ENCODE measurements around the gene ECE2.
"Not testable (repeated sequence)": the region's sequence is repeated elsewhere in the genome, so short reads cannot be mapped to it uniquely, and the experiment has no call there.

ECE2 gene

GRCh38 chr3:184241141-184241446 is 34.7 kb upstream of the ECE2 start:
- DNase-seq = no peak

GRCh38 chr3:184241447-184242296 is 34.1 kb upstream of the ECE2 start:
- DNase-seq = no peak

GRCh38 chr3:184242297-184242685 is 33.5 kb upstream of the ECE2 start:
- DNase-seq = no peak

- peak; percentile 92 for DNase-seq
Measured at GRCh38 chr3:184248454-184249411, 27.1 kb upstream of the ECE2 start, which contains the start of gene ALG3. Gene ALG3 (minus strand): TSS chr3:184248962. CDS start chr3:184248940, 22 bp downstream.

DNA sequence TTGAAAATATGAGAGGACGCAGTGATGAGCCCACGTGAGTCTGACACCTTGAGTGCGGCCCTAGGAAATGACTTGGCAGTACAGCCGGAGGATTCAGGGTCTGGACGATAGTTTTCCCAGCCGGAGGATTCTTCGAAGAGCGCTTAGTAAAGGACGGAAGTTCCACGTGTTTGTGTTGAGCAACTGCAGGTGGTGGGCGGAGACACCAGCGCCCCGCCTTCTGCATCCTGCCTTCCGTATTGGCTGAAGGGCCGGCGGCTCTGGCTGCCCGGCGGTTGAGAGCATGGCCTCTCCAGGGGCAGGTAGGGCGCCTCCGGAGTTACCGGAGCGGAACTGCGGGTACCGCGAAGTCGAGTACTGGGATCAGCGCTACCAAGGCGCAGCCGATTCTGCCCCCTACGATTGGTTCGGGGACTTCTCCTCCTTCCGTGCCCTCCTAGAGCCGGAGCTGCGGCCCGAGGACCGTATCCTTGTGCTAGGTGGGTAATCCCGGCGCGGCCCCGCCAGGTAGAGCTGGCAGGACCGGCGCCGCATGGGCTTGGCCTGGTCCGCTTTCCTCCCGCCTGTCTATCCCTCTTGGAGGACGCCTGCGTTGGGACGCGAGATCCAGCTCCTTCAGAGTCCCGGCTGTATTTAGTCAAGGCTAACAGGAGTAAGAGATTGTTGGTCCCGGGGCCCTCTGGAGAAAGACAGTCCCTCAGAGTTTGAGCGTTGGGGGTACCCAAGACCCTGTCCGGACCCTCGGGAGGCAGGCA is 26.2 kb upstream of the ECE2 start, which contains the start of gene EEF1AKMT4:
Gene EEF1AKMT4 (plus strand): TSS at position 261 of the 755 bp plus-strand sequence. CDS start 23 bp downstream, at position 284.
- DNase-seq = peak; percentile 98

DNA sequence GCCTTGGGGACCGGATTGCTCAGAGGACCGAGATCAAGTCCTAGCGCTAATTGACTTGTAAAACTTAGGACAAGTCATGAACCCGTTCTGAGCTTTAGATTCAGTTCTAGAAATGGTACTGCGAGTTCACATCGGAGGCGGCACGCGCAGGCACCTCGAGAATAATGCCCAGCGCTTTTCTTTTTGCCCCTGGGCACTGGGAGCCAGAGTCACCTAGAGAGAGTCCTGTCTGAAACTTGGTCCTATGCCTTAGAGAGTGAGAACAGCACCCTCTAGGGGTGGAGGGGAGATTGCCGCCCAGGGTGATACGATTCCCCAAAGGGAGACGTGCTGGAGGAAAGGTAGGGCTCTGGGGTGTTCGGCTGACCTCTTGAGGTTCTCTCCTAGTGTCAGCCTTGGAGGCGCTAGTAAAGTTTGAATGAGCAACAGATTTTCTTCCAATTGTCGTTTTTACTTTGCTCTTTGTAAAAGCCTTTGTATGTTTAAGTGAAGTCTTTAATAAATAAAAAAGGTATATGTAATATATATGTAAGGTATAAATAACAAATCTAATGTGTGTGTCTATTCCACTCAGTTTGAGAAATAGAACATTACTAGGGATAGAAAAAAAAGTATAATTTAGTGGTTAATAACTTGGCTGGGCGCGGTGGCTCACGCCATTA is 25.5 kb upstream of the ECE2 start:
- DNase-seq = peak; percentile 95

DNA sequence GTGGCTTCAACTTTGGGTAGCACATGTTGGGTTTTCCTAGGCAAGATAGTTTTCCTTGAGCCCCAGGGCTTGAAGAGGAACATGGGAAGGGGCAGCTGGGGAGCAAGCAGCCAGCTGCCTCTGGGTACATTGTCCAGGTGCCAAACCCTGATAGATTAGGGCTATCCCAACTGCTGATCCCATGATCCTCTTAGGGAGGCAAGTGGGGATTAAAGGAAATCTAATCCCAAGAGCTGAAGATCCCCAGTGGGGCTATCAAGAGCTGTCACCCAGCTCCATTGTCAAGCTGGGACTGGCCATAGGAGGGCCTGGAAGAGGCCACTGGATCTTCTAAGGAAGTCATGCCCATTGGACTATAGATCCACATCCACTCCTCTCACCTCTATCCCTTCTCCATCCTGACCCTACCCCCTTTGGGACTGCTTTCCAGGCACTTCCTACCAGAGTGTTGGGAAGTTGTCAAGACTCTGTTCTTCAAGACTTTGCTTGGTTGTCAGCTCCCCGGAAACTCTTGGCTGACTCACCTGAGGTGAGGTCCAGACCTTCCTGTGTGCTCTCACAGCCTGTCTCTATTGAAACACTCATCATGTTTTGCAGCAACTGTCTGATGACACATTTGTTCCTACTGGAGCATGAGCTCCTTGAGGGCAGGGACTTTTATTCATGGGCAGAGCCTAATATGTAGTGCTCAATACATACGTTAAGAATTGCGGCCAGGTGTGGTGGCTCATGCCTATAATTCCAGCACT is 20.4 kb upstream of the ECE2 start:
- peak; percentile 53 for DNase-seq

- DNase-seq = no peak
Measured at GRCh38 chr3:184257083-184257915, 18.5 kb upstream of the ECE2 start.

GRCh38 chr3:184258926-184259325 is 16.9 kb upstream of the ECE2 start:
- no peak for DNase-seq

DNA sequence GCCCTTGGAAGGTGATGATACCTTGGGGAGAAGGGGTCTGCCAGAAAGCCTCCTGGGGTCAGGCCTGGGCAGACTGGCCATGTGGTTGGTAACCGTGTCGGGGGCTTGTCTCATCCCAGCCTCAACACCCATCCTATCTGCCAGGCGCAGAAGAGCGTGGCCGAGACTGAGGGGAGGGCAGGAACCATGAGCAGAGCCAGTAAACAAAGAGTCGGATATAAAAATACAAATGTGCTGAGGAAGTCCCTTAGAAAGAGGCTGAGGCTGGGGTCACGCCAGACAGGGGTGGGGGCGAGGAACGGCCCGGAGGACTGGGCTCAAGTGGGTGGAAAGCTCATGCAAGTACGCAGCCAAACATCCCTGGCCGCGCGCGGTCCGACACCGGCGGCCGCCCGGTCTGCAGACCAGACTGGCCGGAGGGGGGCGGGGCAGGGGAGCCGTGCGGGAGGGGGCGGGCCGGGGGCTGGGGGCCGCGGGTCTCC is 16.4 kb upstream of the ECE2 start:
- DNase-seq = no peak

GRCh38 chr3:184259878-184260723 is 15.7 kb upstream of the ECE2 start:
- DNase-seq = peak; percentile 42

DNA sequence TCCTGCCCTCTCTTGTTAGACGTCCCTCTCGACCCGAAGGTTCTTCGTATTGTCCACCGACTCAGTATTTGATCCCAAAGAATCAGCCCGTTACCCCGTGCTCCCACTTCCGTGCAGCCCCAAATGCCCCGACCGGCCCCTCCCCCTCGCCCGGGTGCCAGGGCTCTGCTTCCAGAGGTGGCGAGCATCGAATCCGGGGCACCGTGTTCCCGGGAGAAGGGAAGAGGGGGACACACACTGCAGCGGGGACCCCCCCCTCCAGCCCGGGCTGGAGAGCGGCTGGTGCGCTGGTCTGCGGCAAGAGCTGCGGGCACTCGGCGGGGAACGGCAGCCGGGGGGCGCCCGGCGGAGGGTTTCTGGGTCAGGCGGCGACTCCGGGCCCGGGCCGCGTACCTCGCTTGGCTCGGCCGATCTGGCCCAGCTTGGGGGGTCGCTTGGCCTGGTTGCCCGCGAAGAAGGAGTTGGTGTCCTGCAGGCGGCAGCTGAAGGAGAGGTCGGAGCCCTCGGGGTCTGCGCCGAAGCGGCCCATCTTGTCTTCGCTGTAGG is 15.0 kb upstream of the ECE2 start:
- DNase-seq = no peak

- peak; percentile 58 for DNase-seq
Measured at GRCh38 chr3:184261270-184261853, 14.5 kb upstream of the ECE2 start, which contains the start of gene CAMK2N2. Gene CAMK2N2 (minus strand): TSS chr3:184261553. CDS start chr3:184261285, 268 bp downstream.

- peak; percentile 47 for DNase-seq
Measured at GRCh38 chr3:184261854-184262763, 13.7 kb upstream of the ECE2 start.

GRCh38 chr3:184262764-184263179 is 13.1 kb upstream of the ECE2 start:
- DNase-seq = no peak

DNA sequence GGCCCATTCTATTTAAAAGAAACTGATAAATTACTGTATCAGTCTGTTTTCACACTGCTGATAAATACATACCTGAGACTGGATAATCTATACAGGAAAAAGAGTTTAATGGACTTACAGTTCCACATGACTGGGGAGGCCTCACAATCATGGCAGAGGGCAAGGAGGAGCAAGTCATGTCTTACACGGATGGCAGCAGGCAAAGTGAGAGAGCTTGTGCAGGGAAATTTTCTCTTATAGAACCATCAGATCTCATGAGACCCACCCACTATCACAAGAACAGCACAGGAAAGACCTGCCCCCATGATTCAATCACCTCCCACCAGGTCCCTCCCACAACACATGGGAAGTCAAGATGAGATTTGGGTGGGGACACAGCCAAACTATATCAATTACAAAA is 8.6 kb upstream of the ECE2 start:
- not testable (repeated sequence) for DNase-seq

- no peak for DNase-seq
Measured at GRCh38 chr3:184272269-184272668, 3.6 kb upstream of the ECE2 start.

GRCh38 chr3:184275381-184275701 is 481 bp upstream of the ECE2 start:
- DNase-seq = no peak
